Adipocyte (in vitro differentiated cells): ENCODE results near the gene SHANK1.
"Not testable (repeated sequence)": the region's sequence is repeated elsewhere in the genome, so short reads cannot be mapped to it uniquely, and the experiment has no call there.

Experiments
- DNase-seq: peaks from one replicate; pipeline ENCODE4 v3.0.0-alpha.2; 2015; ENCODE audit warnings: low read depth
- H3K27me3 ChIP-seq: replicated peaks from 2 replicates; pipeline ENCODE4 v1.7.0; 2013; ENCODE audit warnings: mild to moderate bottlenecking, low read length, moderate library complexity; ENCODE audit not compliant: control insufficient read depth, insufficient read depth
- H3K36me3 ChIP-seq: 2 replicates; pipeline ENCODE4 v1.7.0; 2013; ENCODE audit warnings: low read length, mild to moderate bottlenecking, moderate library complexity; ENCODE audit not compliant: control insufficient read depth, insufficient read depth, severe bottlenecking
- H3K4me1 ChIP-seq: 2 replicates; pipeline ENCODE4 v1.7.0; 2013; ENCODE audit warnings: mild to moderate bottlenecking, low read length, moderate library complexity; ENCODE audit not compliant: control insufficient read depth, insufficient read depth
- H3K4me3 ChIP-seq: 2 replicates; pipeline ENCODE4 v1.7.0; 2013; ENCODE audit warnings: mild to moderate bottlenecking, low read length, moderate library complexity
- H3K9ac ChIP-seq: 2 replicates; pipeline ENCODE4 v1.7.0; 2013; ENCODE audit warnings: mild to moderate bottlenecking, low read length, moderate library complexity
- H3K9me3 ChIP-seq: 2 replicates; pipeline ENCODE4 v1.7.0; 2013; ENCODE audit warnings: mild to moderate bottlenecking, low read length, moderate library complexity; ENCODE audit not compliant: control insufficient read depth

The SHANK1 gene

DNA sequence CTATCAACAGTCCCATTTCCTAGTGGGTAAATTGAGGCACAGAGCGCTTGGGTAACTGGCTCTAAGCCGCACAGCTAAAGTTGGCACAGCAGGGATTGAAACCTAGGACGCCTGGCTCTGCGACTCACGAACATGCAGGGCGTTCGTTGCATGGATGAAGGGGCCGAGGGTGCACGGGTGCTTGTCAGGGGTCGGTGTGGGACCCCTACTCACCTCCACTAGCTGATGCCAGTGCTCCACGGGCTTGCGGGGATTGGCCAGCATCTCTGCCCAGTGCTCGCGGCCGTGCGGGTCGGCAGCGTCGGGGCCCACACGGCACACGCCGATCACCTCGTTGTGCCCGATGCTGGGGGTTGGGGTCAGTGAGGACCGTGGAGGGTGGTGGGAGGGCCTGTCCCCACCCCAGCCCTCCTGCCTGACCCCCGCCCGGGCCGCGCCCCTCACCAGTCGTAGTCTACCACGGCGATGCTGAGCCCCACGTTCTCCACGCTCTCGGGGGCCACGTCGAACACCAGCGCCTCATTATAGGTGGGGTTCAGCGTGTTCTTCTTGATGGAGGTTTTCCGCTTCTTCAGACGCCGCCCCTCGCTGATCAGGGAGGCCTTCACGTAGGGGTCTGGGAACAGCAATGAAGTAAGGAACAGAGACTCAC, 94.5 kb downstream of the SHANK1 start:
- Histone ChIP-seq H3K27me3 (peaks cover 7% of the 10 kb centered on the region), H3K4me1 (no peaks in the 10 kb centered on the region), H3K36me3 (no peaks in the 10 kb centered on the region), H3K9me3 (no peaks in the 10 kb centered on the region), H3K9ac (no peak overlapping the region), H3K4me3 (no peak overlapping the region)
- DNase-seq: no peak

DNA sequence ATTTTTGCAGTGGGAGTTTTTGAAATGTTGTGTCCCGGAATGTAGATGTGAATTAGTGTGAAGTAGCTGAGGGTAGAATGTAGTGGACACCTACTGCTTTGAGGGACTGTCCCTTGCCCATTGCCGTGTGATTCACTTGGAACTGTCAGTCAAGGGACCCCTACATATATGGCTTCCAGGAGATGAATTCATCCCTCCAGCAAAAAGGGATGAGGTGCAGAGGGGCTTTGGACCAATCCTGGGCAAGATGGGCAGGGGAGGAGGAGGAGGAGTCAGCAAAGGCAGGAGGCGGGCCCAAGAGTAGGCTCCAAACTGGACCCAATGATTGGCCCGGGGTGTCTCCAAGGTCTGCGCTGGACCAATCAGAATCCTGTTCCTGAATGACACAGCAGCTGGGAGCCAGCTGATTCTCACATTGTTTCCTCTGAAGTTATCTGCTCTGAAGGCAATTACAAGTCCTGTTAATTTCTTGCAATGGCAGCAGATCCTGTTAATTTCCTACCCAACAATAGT, 99.2 kb downstream of the SHANK1 start:
- H3K36me3 ChIP-seq, DNase-seq, H3K9me3 ChIP-seq, H3K4me3 ChIP-seq, H3K27me3 ChIP-seq, H3K4me1 ChIP-seq, H3K9ac ChIP-seq: not testable (repeated sequence)

DNA sequence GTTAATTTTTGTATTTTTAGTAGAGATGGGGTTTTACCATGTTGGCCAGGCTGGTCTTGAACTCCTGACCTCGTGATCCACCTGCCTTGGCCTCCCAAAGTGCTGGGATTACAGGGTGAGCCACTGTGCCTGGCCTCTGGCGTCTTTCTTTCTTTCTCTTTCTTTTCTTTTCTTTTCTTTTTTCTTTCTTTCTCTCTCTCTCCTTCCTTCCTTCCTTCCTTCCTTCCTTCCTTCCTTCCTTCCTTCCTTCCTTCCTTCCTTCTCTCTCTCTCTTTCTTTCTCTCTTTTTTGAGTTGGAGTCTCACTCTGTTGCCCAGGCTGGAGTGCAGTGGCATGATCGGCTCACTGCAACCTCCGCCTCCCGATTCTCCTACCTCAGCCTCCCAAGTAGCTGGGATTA, 100.4 kb downstream of the SHANK1 start:
- not testable (repeated sequence) for H3K4me1 ChIP-seq, H3K9me3 ChIP-seq, H3K4me3 ChIP-seq, H3K36me3 ChIP-seq, H3K27me3 ChIP-seq, DNase-seq, H3K9ac ChIP-seq

DNA sequence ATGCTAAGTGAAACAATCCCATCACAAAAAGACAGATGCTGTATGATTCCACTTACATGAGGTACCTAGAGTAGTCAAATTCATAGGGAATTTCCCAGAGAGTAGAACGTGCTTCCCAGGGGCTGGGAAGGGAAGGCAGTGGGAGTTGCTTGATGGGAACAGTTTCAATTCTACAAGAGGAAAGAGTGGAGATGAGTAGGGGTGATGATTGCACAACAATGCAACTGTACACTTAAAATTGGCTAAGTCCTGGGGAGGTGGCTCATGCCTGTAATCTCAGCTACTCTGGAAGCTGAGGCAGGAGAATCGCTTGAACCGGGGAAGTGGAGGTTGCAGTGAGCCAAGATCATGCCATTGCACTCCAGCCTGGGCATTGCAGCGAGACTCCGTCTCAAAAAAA, 101.2 kb downstream of the SHANK1 start:
- H3K36me3 ChIP-seq, H3K9ac ChIP-seq, H3K4me1 ChIP-seq, H3K9me3 ChIP-seq, DNase-seq, H3K4me3 ChIP-seq, H3K27me3 ChIP-seq: not testable (repeated sequence)

DNA sequence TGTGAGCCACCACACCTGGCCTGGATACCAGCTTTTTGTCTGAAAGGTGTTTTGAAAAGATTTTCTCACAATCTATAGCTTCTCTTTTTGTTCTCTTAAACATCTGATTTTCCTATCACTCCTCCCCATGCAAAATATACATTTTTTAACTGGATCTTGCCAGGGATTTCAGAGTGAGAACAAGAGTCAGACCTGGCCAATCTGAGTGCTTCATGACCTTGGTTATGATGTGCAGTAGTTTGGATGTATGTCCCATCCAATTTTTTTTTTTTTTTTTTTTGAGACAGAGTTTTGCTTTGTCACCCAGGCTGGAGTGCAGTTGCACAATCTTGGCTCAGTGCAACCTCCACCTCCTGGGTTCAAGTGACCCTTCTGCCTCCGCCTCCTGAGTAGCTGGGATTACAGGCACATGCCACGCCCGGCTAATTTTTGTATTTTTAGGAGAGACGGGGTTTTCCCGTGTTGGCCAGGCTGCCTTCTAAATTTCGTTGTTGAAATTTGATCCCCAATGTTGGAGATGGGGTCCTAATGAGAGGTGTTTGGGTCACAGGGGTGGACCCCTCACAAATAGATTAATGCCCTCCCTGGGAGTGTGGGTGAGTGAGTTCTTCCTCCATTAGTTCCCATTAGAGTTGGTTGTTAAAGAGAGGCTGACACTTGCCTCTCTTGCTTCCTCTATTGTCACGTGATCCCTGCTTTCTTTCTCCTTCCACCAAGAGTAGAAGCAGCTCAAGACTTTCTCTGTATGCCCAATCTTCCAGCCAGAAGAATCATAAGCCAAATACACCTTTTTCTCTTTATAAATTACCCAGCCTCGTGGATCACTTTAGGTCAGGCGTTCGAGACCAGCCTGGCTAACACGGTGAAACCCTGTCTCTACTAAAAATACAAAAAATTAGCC, 106.8 kb downstream of the SHANK1 start:
- H3K9ac ChIP-seq, DNase-seq, H3K27me3 ChIP-seq, H3K9me3 ChIP-seq, H3K4me3 ChIP-seq, H3K36me3 ChIP-seq, H3K4me1 ChIP-seq: not testable (repeated sequence)
